ENCODE results near the gene ENOX1. TPM values are rescaled to one million over a fixed set of nuclear protein-coding genes. Genes with fewer than 3 reads are reported as not detected.
"Not testable (repeated sequence)": the region's sequence is repeated elsewhere in the genome, so short reads cannot be mapped to it uniquely, and the experiment has no call there.

ENOX1 gene
- total RNA-seq, 1 experiment from 2014 or later = 0.07 TPM

DNA sequence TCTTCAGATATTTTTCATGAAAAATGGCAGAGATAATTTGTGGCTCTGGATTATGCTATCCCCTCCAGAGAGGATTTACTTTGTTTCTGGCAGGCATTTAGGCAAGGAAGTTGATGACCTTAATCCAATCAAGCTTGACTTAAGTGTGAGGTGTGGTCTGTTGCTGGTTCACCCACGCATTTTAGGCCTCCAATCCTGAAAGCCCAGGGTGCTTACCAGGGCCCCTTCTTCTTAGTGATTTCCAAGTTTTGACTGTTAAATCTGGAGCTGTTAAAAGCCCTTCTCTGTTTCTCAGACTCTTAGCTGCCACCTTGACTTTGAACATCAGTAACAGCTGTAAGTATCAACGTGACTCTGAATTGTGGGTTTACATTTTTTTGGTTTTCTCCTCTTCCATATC lies 601.5 kb downstream of the ENOX1 start:
- Histone ChIP-seq H3K4me3 (ENCODE audit: insufficient read depth, low read depth, low read length) (no peak overlapping the region), H3K27me3 (ENCODE audit: control insufficient read depth, insufficient read depth, low read length) (no peaks in the 10 kb centered on the region), H3K36me3 (replicated peaks; ENCODE audit: control insufficient read depth, insufficient read depth, low read length) (no peaks in the 10 kb centered on the region)
- no peak for DNase-seq

DNA sequence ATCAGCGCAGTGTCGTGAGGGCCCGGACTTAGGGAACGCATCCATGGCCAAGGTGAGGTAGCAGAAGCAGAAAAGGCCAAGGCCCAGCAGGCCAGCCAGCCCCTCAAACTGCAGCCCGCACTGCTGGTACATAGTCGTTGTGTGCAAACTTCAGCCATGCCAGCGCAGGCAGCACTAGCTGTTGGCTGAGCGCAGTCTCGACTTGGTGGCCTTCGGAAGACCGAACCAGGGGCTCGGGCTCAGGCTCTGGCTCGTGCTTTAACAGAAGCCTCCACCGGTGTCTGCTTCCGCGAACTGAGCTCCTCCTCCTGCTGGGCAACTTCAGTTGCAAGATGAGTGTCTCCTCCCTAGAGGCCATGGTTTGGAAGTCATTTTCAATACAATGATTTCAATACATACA lies 605.9 kb downstream of the ENOX1 start:
- Histone ChIP-seq H3K4me3 (ENCODE audit: insufficient read depth, low read depth, low read length) (no peak overlapping the region), H3K36me3 (replicated peaks; ENCODE audit: control insufficient read depth, insufficient read depth, low read length) (no peaks in the 10 kb centered on the region), H3K27me3 (ENCODE audit: control insufficient read depth, insufficient read depth, low read length) (no peaks in the 10 kb centered on the region)
- DNase-seq = peak; percentile 5

DNA sequence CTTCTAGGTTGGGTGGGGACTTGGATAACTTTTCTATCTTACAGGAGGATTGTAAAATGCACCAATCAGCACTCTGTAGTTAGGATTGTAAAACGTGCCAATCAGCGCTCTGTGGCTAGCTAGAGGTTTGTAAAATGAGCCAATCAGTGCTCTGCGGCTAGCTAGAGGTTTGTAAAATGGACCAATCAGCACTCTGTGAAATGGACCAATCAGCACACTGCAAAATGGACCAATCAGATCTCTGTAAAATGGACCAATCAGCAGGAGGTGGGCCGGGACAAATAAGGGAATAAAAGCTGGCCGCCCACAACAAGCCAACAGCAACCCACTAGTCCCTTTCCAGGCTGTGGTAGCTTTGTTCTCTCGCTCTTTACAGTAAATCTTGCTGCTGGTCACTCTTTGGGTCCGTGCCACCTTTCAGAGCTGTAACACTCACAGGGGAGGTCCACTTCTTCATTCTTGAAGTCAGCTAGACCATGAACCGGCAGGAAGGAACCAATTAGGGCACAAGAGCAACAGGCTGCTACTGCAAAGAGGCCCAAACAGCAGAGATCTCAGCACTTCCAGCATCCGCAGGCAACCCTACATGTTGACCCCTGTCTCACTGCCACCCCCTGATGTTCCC lies 606.6 kb downstream of the ENOX1 start:
- DNase-seq = no peak

DNA sequence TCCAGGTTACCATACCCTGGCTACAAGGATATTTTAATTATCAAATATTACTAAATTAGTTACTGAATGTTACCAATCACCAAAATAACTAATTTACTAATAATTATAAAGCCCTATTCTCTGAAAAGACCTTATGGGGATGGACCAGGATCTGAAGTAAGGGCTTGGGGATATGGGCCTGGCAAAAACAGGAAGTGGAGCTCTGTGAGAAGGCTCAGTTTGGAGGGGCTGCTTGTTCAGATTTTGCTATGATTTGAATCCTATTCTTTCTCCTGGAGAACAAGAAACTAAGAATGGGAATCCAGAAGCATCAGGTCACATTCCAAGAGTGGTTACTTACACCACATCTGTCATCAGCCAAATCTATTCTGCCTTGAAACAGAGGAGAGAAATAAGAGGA lies 615.3 kb downstream of the ENOX1 start:
- Histone ChIP-seq H3K4me3 (ENCODE audit: insufficient read depth, low read depth, low read length) (no peak overlapping the region), H3K36me3 (replicated peaks; ENCODE audit: control insufficient read depth, insufficient read depth, low read length) (no peaks in the 10 kb centered on the region), H3K27me3 (ENCODE audit: control insufficient read depth, insufficient read depth, low read length) (no peaks in the 10 kb centered on the region)
- no peak for DNase-seq

More for the DNA sequence above, 606.6 kb downstream of the ENOX1 start:
- no peaks in the 10 kb centered on the region for H3K27me3 ChIP-seq (ENCODE audit: control insufficient read depth, insufficient read depth, low read length)
- H3K4me3 ChIP-seq (ENCODE audit: insufficient read depth, low read depth, low read length) = no peak overlapping the region
- H3K36me3 ChIP-seq (replicated peaks; ENCODE audit: control insufficient read depth, insufficient read depth, low read length) = no peaks in the 10 kb centered on the region

DNA sequence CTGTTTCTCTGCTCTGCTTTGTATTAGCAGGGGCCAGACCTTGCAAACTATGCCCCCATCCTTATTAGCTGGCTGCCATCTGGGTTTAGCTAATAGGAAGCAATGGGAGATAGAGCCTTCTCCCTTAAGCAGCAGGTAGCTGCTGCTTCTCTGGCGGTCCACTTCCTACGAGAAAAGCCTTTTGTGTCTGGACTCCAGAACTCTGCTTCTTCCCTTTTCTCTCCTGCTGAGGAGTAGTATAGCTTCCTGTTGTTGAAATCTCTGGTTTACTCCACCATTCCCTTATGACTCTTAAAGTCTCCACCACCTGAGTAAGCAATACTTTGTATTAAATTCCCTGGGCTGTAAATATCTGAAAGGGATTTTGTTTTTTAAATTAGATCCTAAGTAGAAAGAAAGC lies 616.3 kb downstream of the ENOX1 start:
- no peaks in the 10 kb centered on the region for H3K27me3 ChIP-seq (ENCODE audit: control insufficient read depth, insufficient read depth, low read length)
- peak; percentile 7 for DNase-seq
- no peaks in the 10 kb centered on the region for H3K36me3 ChIP-seq (replicated peaks; ENCODE audit: control insufficient read depth, insufficient read depth, low read length)
- no peak overlapping the region for H3K4me3 ChIP-seq (ENCODE audit: insufficient read depth, low read depth, low read length)

DNA sequence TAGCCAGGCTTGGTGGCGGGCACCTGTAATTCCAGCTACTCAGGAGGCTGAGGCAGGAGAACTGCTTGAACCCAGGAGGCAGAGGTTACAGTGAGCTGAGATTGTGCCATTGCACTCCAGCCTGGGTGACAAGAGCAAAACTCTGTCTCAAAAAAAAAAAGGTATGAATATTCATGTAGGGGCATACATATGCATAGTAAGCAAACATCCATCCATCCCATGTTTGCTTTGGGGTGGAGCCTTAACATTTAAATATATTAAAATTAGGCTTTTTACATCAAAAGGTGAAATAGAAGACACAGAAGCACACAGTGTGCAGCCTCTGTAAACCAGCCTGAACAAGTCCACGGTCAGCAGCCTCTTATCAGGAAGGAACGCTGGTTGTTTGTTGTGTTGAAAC lies 618.3 kb downstream of the ENOX1 start:
- H3K4me3 ChIP-seq (ENCODE audit: insufficient read depth, low read depth, low read length); H3K36me3 ChIP-seq (replicated peaks; ENCODE audit: control insufficient read depth, insufficient read depth, low read length); DNase-seq; H3K27me3 ChIP-seq (ENCODE audit: control insufficient read depth, insufficient read depth, low read length): not testable (repeated sequence)

DNA sequence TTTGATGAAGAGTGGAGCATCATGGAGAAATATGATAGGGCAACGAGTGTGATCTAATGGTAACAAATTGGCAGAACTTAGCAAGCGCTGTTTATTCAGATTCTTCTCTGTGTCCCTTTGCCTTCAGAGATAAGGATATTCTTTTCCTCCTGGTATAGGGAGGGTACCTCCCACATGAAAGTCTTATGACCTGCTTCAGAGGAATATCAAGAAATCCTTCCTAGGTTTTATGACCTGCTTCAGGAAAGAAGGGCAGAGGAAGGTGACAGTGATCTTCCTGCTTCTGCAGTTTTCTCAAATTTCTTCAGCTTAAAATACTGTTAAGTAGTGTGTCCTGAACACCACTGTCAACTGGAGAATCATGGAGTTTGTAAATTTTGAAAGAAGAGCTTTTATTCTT lies 619.0 kb downstream of the ENOX1 start:
- no peak overlapping the region for H3K4me3 ChIP-seq (ENCODE audit: insufficient read depth, low read depth, low read length)
- H3K27me3 ChIP-seq (ENCODE audit: control insufficient read depth, insufficient read depth, low read length) = no peaks in the 10 kb centered on the region
- H3K36me3 ChIP-seq (replicated peaks; ENCODE audit: control insufficient read depth, insufficient read depth, low read length) = no peaks in the 10 kb centered on the region
- DNase-seq = no peak

DNA sequence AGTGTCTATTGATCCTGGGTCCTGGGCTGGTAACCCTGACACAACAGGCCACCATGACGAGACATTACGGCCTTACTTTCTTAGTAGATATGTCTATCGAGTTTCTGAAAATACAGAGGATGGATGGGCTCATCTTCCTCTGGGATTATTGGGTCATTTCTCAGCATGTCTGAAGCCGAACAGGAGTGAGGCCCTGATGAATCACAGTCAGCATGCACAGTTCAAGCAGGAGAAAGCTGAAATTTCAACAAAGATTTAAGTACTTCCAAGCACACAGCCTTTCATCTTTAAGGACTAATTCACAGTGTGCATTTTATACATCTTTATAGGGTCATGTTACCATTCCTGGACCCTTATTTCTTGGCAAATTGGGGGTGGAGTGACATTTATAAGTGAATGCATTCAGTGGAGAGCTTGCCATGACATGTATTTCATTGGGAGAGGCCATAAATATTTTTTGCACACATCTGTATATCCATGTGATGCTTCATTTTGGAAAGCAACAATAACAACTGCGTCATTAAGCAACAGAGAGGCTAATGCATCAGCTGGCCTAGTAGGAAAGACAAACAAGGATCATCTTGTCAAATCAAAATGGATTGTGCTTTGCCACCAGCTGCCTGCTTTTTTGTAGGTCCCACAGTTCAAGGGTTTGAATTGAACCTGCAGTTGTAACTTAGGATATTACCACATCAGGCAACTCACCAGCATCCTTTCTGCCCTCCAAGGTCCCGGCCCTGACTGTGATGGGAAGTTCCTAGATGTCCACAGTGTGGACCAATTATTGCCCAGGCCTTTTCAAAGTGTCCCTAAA lies 619.9 kb downstream of the ENOX1 start:
- H3K27me3 ChIP-seq (ENCODE audit: control insufficient read depth, insufficient read depth, low read length) = no peaks in the 10 kb centered on the region
- no peak overlapping the region for H3K4me3 ChIP-seq (ENCODE audit: insufficient read depth, low read depth, low read length)
- no peak for DNase-seq
- H3K36me3 ChIP-seq (replicated peaks; ENCODE audit: control insufficient read depth, insufficient read depth, low read length) = no peaks in the 10 kb centered on the region

Other genes starting within 250 kb of the ENOX1 start
- gene CCDC122, start 92.8 kb upstream of the ENOX1 start, total RNA-seq (2014; rRNA removed; shearing (Covaris generic)) = 2.8 and 4.3 TPM in 2 replicates
- gene LACC1, start 92.9 kb upstream of the ENOX1 start, total RNA-seq (2014; rRNA removed; shearing (Covaris generic)) = 0.14 and 0.33 TPM in 2 replicates